ENCODE data around the gene AQP10.
"Not testable (repeated sequence)": the region's sequence is repeated elsewhere in the genome, so short reads cannot be mapped to it uniquely, and the experiment has no call there.

The AQP10 gene

DNA sequence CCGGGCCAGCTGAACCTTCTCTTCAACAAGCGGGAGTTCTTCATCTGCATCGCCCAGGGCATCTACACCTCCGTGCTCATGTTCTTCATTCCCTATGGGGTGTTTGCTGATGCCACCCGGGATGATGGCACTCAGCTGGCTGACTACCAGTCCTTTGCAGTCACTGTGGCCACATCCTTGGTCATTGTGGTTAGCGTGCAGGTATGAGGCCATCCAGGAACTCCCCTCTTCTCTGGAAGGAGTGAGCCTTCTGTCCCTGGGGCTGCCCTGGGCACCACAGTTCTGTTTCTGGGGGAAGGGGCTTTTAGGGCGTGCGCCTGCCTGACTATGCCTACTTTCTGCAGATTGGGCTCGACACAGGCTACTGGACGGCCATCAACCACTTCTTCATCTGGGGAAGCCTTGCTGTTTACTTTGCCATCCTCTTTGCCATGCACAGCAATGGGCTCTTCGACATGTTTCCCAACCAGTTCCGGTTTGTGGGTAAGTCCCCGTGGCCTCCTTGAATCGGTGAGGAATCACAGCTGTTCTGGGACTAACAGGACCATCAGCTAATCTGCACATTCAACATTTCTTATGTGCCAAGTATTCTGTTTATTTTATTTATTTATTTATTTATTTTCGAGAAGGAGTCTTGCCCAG, 25.5 kb downstream of the AQP10 start:
- no peak for DNase-seq

DNA sequence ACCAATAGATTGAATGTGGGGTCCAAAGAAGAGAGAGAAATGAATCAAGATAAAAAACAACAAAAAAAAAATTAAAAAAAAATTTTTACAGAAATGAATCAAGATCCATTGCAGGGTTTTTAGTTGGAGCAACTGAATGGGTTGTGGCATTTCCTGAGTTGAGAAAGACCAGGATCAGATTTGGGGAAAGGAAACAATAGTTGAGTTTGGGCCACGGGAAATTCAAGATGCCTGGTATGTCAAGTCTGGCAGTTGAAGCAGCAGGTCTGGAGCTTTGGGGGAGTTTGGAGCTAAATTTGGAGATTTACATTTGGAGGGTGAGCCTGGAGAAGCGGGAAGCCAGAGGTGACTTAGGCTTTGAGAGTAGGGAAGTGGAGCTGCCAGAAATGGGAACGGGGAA, 27.1 kb downstream of the AQP10 start:
- DNase-seq = no peak

DNA sequence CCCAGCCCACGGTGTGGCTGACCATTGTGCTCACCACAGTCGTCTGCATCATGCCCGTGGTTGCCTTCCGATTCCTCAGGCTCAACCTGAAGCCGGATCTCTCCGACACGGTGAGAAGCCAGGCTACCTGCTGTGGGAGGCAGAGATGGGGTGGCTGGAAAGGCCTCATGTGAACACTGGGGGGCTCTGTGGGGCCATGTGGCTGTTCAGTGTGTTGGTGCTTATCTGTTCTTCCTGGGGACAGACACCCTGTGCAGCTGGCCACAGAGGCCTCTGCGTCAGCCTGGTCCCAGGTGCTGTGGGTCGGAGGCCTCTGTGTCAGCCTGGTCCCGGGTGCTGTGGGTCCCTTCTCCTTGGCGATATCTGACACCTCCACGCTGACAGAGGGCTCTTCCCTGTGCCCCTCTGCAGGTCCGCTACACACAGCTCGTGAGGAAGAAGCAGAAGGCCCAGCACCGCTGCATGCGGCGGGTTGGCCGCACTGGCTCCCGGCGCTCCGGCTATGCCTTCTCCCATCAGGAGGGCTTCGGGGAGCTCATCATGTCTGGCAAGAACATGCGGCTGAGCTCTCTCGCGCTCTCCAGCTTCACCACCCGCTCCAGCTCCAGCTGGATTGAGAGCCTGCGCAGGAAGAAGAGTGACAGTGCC, 27.7 kb downstream of the AQP10 start:
- DNase-seq = no peak

DNA sequence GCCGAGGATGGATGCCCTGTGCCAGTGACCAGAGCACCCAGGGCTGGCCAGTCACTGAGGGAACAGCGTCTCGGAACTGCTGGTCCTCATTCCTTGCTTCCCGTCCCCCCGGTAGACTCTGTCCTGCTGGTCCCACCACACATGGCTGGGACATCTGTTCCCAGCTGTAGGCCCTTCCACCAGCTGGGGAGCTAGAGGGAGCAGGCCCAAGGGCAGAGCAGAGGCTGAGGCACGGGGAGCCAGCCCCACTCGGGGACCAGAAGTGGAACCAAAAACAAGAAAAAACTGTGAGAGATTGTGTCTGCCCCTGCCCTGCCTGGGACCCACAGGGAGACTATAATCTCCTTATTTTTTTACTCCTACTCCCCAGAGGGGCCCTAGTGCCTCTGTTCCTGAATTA, 28.2 kb downstream of the AQP10 start:
- DNase-seq = no peak

DNA sequence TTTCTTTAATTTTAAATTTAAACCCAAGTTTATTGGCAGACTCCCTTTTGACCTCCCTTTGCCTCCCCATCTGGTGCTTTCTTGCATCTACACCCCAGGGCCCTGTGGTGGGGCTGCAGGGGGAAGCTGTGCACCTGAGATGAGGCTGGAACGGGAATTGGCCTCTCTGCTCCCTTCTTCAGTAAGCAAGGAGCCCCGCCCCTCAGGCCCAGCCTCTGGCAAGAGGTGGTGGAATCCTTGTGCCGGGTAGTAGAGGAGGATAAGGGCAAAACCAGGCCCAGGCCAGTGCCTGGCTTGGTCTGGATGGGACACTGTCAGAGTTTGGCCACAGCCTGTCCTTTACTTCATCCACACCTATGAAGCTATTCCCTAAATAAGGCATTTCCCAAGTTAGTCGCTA, 29.5 kb downstream of the AQP10 start:
- DNase-seq = no peak

DNA sequence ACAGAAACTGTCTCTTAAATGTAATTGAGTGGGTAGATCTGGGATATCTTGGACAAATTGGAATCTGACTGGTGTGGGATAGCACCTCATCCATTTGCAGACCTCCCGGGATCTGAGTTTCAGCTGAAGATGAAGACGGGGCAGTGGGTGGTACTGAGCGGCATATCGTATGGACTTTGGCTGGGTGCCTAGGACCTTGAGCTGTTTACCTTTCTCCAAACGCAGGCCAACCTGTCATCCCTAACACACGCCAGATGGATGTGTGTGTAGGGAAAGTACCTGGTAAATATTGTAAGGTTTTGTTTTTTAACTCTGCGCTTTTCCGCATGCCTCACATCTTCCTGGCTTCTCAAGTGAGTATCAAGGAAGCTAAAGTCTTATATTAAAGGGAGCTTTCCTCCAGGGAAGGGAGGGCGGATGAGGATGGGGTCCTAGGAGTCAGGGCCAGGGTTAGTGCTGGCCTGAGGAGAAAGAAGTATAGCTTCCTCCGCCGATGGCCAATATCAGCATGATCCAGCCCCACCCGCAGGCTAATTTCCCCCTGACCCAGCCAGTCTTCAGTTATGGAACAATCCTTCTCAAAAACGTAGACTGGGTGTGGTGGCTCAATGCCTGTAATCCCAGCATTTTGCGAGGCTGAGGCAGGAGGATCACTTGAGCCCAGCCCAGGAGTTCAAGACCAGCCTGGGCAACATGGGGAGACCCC, 30.6 kb downstream of the AQP10 start:
- no peak for DNase-seq

DNA sequence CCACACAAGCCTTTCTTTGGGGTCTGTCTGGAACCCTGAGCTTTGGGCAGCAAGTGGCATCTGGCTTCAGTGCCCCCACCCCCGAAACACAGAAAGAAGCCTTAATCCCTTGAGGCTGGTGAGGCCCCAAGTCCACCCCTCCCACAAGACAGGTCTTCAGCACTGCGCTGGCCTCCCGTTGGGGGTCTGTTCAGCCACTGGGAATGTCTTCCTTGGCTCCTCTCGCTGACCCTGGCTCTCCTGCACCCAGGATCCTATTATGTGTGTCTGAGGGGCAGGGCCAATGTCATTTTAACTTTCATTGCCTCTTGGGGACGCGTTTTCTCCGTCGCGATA, 31.3 kb downstream of the AQP10 start:
- no peak for DNase-seq

DNA sequence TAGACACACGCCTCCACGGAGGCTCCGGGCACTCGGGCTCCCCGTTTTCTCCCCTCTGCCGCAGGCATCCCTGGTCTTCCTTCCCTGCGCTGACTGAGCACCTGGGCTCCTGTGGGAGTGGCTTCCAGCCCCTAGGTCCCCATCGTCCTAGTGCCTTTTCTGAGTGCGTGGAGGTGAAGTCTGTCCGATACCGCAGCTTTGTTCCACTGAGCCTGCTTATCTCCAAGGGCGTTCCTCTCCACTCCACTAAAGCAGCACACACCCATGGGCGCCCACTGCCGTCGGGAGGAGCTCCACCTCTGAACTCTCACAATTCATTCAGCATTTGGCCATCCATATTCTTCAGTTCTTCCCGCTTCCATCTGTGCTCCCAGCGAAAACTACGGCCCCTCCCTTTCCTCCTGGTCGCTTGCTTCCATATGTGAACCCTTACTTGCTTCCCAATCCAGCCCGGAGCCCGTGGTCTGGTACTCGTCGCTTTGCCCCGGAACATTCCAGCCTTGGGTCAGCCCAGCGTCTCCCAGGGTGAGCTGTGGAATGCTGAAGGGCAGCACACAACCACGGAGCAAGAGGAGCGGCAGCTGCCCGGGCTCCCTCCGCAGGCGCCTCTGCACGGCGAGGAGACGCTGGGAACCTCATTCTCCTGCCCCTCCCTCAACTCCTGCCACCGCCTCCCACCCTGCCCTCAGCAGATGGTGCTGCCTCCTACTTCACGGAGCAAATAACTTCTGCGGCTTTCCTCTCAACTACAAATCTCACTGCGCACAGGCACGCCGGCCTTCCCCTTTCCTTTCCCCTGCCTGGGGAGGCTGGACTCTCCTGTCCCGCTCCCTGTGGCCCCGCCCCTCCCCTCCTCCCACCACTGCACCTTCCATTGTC, 31.9 kb downstream of the AQP10 start:
- peak; percentile 66 for DNase-seq

DNA sequence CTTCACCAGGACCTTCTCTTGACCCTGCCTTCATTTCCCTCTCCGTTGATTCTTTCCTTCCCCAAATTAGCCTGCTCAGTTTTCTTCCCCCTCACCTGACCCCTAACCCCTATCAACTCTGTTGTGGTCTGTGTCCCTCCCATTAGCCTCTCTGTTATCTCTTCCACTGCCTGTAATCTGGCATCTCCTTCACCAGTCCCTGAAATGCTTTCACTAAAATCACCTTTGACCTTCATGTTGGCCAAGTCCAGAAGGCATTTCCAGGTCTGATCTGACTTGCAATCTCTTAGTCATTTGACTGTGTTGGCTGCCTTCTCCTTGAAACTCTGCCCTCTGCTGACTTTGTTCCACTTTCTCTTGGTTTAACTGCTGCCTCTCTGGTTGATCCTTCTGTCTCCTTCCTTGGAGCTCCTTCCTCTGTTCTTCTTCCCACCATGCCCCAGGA, 32.6 kb downstream of the AQP10 start:
- peak; percentile 64 for DNase-seq

DNA sequence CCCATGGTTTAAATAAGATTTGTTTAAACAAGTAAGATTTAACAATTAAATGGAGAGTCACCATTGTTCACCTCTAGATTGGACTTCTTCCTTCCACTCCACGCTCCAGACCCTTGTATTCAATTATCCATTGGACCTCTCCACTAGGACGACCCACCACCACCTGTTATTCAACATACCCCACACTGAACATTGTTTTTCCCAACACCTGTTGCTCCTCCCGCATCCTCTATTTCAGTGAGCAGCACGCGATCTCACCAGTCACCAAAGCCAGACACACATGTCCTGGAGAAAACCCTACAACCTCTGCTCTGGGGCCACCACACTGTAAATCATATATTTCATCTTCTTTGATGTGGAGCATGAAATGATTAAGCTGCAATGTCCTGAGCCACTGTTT, 33.1 kb downstream of the AQP10 start:
- no peak for DNase-seq

DNA sequence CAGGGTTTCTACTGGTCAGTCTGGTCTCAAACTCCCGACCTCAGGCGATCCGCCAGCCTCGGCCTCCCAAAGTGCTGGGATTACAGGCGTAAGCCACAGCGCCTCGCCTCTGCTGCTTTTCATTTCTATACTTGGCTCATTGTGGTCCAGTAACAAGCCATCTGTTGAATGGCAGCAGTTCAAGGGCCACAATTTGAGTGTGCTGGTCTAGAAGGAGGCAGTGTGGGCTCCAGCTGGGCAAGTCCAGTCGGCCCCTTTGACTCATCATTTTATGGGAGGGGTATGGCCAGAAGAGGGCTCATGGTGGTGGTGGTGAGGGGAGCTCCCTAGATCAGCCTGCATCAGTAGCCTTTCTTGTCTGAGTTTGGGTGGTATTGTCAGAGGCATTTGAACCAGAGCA, 37.6 kb downstream of the AQP10 start:
- DNase-seq = no peak

DNA sequence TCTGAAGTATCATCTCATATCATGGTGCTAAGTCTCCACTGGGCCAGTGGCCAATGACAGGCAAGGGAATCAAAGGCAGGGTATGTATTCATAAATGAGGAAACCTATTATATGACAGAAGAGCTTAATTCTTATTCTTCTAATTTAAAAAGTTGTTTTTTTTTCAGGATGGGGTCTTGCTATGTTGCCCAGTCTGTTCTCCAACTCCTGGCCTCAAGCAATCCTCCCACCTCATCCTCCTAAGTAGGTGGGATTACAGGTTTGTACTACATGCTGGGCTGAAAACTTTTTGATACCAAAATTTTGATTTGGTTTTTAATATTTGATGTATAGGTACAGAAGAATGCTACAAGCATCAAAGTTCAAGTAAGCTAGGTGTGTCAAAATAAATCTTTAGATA, 39.4 kb downstream of the AQP10 start:
- no peak for DNase-seq

DNA sequence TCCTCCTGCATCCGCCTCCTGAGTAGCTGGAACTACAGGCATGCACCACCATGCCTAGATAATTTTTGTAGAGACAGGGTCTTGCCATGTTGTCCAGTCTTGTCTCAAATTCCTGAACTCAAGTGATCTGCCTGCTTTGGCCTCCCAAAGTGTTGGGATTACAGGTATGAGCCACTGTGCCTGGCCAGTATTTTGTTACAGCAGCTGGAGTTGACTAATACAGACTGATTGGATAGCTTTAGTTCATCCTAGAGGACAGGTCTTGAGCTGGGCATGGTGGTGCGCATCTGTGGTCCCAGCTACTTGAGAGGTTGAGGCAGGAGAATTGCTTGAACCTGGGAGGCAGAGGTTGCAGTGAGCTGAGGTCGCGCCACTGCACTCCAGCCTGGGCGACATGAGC, 40.0 kb downstream of the AQP10 start:
- DNase-seq = not testable (repeated sequence)

DNA sequence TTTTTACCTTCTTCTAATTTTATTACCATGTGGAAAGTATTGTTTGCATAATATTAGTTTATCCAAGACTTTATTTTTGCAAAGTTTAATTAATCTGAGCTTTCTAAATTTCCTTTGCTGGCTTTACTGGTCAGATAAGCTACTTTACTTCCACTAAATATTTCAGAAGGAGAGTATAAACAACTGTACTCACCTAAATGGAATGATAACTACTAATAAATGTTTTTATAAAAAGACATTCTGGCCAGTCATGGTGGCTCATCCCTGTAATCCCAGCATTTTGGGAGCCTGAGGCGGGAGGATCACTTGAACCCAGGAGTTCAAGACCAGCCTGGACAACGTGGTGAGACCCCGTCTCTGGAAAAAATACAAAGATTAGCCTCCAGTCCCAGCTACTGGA, 40.5 kb downstream of the AQP10 start:
- DNase-seq = no peak

DNA sequence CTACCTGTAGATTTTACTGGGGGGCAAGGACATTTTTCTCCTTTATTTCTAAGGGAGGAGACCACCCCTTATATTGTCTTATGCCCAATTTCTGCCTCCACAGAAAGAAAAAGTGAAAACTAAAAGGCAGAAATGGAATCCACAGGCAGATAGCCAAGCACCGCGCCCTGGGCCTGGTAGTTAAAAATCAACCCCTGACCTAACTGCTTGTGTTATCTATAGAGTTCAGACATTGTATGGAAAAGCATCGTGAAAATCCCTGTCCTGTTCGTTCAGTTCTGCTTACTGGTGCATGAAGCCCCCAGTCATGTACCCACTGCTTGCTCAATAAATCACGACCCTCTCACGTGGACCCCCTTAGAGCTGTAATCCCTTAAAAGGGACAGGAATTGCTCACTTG, 50.5 kb downstream of the AQP10 start:
- no peak for DNase-seq

DNA sequence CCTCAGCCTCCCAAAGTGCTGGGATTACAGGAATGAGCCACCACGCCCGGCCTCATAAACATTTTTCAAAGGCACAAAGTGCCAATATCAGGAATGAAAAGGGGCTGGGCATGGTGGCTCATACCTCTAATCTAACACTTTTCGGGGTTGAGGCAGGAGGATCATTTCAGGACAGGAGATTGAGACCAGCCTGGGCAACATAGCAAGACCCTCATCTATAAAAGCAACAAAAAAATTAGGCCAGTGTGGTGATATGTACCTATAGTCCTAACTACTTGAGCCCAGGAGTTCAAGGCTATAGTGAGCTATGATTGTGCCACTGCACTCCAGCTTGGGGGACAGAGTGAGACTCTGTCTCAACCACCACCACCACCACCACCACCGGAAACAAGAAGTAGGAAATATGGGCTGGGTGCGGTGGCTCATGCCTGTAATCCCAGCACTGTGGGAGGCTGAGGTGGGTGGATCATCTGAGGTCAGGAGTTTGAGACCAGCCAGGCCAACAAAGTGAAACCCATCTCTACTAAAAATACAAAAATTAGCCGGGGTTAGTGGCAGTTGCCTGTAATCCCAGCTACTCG, 53.0 kb downstream of the AQP10 start:
- not testable (repeated sequence) for DNase-seq
